ENCODE data around the gene IFI27. TPM values are rescaled to one million over a fixed set of nuclear protein-coding genes. Genes with fewer than 3 reads are reported as not detected.
"Not testable (repeated sequence)": the region's sequence is repeated elsewhere in the genome, so short reads cannot be mapped to it uniquely, and the experiment has no call there.

IFI27 gene
- total RNA-seq (2022) (766 and 1,874 TPM in 2 replicates), Bru-seq, nascent RNA (percentile 99 among the genes with signal in this experiment), BruChase-seq, experiment 1, labeled RNA remaining after a 6-hour chase (percentile 98 among the genes with signal in this experiment), BruChase-seq, experiment 2, labeled RNA remaining after a 2-hour chase (percentile 95 among the genes with signal in this experiment)
- long read RNA-seq, transcript IFI27-209 (2 exons, 681 nt), result minor isoform, 67 of 4,760 reads
- long read RNA-seq, transcript IFI27-215 (5 exons, 644 nt), result minor isoform, 1,047 of 4,760 reads
- long read RNA-seq, transcript IFI27-212 (4 exons, 505 nt), result minor isoform, 512 of 4,760 reads
- long read RNA-seq, transcript IFI27-211 (5 exons, 364 nt), result major isoform, 1,430 of 4,760 reads
- long read RNA-seq, partial matches to known transcripts, result 38 of 4,760 reads
- long read RNA-seq, other reads (novel, unspliced or antisense), result 1,638 of 4,760 reads

- Mint-ChIP-seq H3K27me3 (ENCODE audit: unreplicated experiment) (peaks cover 11% of the 10 kb centered on the region), H3K9me3 (ENCODE audit: low read depth, unreplicated experiment) (no peaks in the 10 kb centered on the region), H3K4me1 (ENCODE audit: low read depth, unreplicated experiment) (peaks cover 44% of the 10 kb centered on the region), H3K36me3 (ENCODE audit: insufficient read depth, unreplicated experiment) (peaks cover 24% of the 10 kb centered on the region), H3K27ac (ENCODE audit: unreplicated experiment) (peak within 1 kb of the TSS; percentile 84), H3K4me3 (ENCODE audit: low read depth, unreplicated experiment) (peak within 1 kb of the TSS; percentile 63)
- intact Hi-C loops (cut with micrococcal nuclease; ENCODE audit: unreplicated experiment), result no loop called here
- peak; percentile 75 for DNase-seq
- CTCF ChIA-PET, result interaction anchor here (0.6 to 1.8 kb wide), 8 partner anchors 11 to 171 kb away, joined by 3 to 4 read pairs (median 4); partner anchors contain the start of genes DDX24 and IFI27L1
- no peak for TF ChIP-seq CTCF (IDR thresholded peaks at IDR 0.05; ENCODE audit: unreplicated experiment)
- no TSS peak for BruUV-seq (replicated peaks)
Observed at GRCh38 chr14:94110552-94111181, at the start of gene IFI27. TSS of gene IFI27 (plus strand) at chr14:94110736.

GRCh38 chr14:94062344-94062940 lies 48.1 kb upstream of the IFI27 start:
- CTCF ChIA-PET, result no interaction called here
- intact Hi-C loops (cut with micrococcal nuclease; ENCODE audit: unreplicated experiment), result no loop called here
- H3K4me1 Mint-ChIP-seq (ENCODE audit: low read depth, unreplicated experiment), result peaks cover 39% of the 10 kb centered on the region
- peaks cover 43% of the 10 kb centered on the region for H3K36me3 Mint-ChIP-seq (ENCODE audit: insufficient read depth, unreplicated experiment)
- H3K4me3 Mint-ChIP-seq (ENCODE audit: low read depth, unreplicated experiment), result no peak overlapping the region
- H3K27ac Mint-ChIP-seq (ENCODE audit: unreplicated experiment), result no peak overlapping the region
- peaks cover 4% of the 10 kb centered on the region for H3K9me3 Mint-ChIP-seq (ENCODE audit: low read depth, unreplicated experiment)
- TF ChIP-seq CTCF (IDR thresholded peaks at IDR 0.05; ENCODE audit: unreplicated experiment), result no peak
- H3K27me3 Mint-ChIP-seq (ENCODE audit: unreplicated experiment), result no peaks in the 10 kb centered on the region
- BruUV-seq (replicated peaks), result no TSS peak
- no peak for DNase-seq

- BruUV-seq (replicated peaks), result no TSS peak
- Mint-ChIP-seq H3K4me3 (ENCODE audit: low read depth, unreplicated experiment) (peak overlapping the region; percentile 46), H3K27me3 (ENCODE audit: unreplicated experiment) (no peaks in the 10 kb centered on the region), H3K36me3 (ENCODE audit: insufficient read depth, unreplicated experiment) (peaks cover 38% of the 10 kb centered on the region), H3K27ac (ENCODE audit: unreplicated experiment) (peak overlapping the region; percentile 60), H3K9me3 (ENCODE audit: low read depth, unreplicated experiment) (peaks cover 17% of the 10 kb centered on the region), H3K4me1 (ENCODE audit: low read depth, unreplicated experiment) (peaks cover 46% of the 10 kb centered on the region)
- no peak for TF ChIP-seq CTCF (IDR thresholded peaks at IDR 0.05; ENCODE audit: unreplicated experiment)
- CTCF ChIA-PET, result interaction anchor here (0.6 to 1.8 kb wide), 5 partner anchors 9 to 71 kb away, joined by 3 to 8 read pairs (median 4); no protein-coding TSS in a partner anchor
- peak; percentile 59 for DNase-seq
- intact Hi-C loops (cut with micrococcal nuclease; ENCODE audit: unreplicated experiment), result loop anchor here (5.0 kb wide), 1 partner anchor 56 kb away; no protein-coding TSS in a partner anchor
Observed at GRCh38 chr14:94066089-94066676, 44.4 kb upstream of the IFI27 start.

GRCh38 chr14:94072076-94072475 lies 38.5 kb upstream of the IFI27 start:
- H3K4me3 Mint-ChIP-seq (ENCODE audit: low read depth, unreplicated experiment); intact Hi-C loops (cut with micrococcal nuclease; ENCODE audit: unreplicated experiment); CTCF ChIA-PET; BruUV-seq (replicated peaks); H3K27me3 Mint-ChIP-seq (ENCODE audit: unreplicated experiment); DNase-seq: not testable (repeated sequence)
- peaks cover 20% of the 10 kb centered on the region for H3K9me3 Mint-ChIP-seq (ENCODE audit: low read depth, unreplicated experiment)
- H3K36me3 Mint-ChIP-seq (ENCODE audit: insufficient read depth, unreplicated experiment), result peaks cover 27% of the 10 kb centered on the region
- peak overlapping the region; percentile 52 for H3K27ac Mint-ChIP-seq (ENCODE audit: unreplicated experiment)
- peaks cover 11% of the 10 kb centered on the region for H3K4me1 Mint-ChIP-seq (ENCODE audit: low read depth, unreplicated experiment)

Measured in Calu3 (cell line).